HG03354 (cell line): ENCODE measurements around the gene SAMM50.

ENCODE experiments used
- ATAC-seq: cut with Tn5 transposase; IDR thresholded peaks from one replicate; pipeline ENCODE4 v1.9.1; 2021; ENCODE audit warnings: mild to moderate bottlenecking; ENCODE audit not compliant: unreplicated experiment, poor library complexity, severe bottlenecking

Gene SAMM50

DNA sequence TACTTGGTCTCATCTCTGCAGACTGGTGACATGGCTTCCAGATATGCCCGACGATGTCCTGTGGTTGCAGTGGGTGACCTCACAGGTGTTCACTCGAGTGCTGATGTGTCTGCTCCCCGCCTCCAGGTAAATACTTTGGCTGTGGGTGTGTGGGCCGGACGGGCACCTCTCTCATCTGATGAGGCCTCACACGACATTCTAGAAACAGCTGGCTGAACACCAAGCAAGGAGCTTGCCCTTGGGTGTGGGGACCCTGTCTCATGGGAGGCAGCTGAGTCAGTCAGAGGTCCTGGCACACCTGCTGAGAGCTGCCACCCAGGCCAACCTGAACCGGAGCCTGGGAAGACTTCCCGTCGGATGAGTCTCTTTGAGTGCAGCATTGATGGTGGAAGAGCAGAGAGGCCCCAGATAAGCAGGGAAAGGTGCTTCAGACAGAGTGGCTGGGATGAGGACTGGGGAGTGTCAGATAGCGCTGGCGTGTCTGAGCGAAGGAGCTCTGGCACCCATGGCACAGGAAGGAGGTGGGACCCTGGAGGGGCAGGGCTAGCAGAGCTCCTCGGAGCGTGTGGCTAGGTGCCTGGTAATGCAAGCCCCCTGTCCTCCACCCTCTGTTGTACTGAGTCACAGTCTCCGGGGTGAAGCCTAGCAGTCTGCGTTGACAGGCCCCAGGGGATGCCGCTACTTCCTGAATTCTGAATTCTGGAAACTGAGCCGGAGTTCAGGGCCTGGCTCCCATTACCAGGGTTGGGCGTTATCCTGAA, 10.4 kb upstream of the SAMM50 start:
- ATAC-seq: no peak

DNA sequence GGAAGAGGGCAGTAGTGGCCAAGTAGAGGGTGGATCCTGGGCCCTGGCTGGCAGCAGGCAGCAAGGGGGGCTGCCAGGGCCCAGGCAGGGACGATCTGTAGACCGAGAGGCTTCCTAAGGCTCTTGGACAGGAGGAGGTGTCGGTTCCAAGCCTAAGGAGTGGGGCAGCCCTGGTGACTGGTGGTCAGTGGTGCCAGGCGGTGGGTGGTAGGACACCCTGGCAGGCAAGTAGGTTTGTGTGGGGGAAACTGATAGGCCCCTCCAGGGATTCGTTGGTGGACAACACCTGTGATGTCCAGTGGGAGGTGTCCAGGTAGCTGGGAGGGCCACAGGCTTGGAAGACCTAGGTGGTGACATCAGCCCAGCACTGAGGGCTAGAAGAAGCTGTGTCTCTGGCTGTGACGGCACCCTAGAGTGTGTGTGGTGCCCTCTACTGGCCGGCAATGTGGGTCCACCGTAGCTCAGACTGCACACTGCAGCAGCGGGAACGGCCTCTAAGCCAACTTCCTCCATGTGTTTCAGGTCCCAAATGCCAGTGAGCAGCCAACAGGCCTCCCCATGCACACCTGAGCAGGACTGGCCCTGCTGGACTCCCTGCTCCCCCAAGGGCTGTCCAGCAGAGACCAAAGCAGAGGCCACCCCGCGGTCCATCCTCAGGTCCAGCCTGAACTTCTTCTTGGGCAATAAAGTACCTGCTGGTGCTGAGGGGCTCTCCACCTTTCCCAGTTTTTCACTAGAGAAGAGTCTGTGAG, 9.4 kb upstream of the SAMM50 start:
- no peak for ATAC-seq

DNA sequence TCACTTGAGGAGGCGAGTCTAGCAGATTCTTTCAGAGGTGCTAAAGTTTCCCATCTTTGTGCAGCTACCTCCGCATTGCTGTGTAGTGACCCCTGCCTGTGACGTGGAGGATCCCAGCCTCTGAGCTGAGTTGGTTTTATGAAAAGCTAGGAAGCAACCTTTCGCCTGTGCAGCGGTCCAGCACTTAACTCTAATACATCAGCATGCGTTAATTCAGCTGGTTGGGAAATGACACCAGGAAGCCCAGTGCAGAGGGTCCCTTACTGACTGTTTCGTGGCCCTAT, 8.9 kb upstream of the SAMM50 start:
- ATAC-seq: no peak

DNA sequence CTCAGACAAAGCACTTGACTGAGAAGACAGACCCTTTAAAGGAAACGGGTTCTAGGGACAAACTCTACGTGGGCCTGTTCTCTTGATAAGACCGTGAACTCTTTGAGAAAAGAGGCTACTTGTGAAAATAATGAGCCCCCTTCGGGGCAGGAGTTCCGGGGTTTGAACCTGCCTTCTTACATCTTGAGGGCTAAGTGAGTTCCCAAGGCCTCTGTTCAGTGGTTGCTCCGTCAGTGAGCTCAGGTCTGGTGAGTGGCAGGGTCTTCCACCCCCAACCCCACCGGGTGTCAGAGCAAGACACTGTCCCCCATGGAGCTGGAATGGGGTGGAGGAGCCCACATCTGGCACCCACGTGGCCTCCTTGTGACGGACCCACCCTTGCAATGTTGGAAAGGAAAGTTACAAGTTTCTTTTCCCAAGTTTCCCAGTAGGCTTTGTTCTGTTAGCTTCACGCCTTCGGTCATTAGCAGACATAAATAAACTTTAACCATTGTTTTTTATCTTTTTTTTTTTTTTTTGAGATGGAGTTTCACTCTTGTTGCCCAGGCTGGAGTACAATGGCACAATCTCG, 6.3 kb upstream of the SAMM50 start:
- no peak for ATAC-seq

DNA sequence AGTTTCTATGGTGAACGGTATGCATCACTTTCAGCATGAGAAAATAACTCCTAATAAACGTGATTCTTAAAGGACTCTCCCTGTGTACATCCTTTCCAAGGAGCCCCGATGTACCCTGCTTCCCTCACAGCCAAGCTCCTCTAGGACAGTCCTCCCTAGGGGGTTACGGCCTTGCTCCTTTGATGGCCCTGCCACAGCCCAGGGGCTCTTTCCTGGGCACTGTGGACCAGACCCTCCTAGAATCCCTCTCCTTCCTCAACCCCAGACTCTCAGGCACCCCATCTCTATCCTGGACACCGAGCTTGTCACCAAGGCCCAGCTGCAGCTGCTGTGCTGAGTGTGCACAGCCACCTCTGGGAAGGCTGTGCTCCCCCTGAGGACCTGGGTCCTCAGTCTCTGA, 3.9 kb upstream of the SAMM50 start:
- no peak for ATAC-seq

DNA sequence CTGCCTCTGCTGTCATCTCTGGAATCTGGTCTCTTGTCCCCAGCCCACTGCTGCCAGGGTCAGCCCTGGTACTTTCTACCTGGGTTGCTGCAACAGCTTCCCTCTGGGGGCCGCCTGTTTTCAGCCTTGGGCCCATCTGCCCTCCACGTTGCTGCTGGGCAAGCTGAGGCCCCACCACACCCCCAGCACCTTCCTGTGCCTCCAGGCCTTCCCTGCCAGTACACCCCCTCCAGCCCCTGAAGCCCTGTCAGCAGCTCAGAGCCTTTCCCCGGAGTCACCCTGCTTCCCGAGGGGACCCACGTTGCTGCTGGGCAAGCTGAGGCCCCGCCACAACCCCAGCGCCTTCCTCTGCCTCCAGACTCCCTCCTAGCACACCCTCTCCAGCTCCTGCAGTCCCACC, 3.3 kb upstream of the SAMM50 start:
- no peak for ATAC-seq

DNA sequence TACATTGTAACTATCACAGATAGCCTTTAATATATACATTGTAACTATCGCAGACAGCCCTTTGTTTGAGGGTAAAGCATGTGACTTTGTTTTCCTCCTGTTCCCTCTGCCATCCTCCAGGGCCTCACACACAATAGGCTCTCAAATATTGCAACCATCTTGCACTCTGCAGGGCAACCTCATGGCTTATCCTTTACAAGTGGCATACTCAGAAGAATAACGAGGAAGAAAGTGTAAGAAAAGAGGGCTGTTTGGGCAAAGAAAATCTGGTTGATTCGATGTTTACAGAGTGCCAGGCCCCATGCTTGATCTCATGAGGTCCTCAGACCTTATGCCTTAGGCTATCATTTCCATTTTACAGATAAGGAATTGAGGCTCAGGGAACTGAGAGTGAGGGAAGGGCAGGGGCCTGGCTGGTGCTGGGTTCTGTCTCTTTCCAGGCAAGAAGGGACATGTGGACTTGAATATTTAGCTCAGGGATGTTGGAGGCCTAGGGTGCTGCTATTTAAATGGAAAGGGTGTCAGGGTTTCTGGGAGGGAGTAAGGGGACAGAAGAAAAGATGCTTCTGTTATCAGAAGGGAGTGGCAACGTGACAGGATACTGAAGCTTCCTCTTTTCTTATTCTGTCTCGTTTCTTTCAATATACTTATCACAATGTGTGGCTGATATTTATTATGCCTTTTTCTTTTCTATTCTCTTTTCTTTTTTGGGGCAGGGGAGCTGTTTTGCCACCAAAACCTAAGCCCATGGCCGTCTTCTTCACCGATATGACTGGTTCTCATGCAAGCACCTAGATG, 1.1 kb upstream of the SAMM50 start:
- no peak for ATAC-seq

DNA sequence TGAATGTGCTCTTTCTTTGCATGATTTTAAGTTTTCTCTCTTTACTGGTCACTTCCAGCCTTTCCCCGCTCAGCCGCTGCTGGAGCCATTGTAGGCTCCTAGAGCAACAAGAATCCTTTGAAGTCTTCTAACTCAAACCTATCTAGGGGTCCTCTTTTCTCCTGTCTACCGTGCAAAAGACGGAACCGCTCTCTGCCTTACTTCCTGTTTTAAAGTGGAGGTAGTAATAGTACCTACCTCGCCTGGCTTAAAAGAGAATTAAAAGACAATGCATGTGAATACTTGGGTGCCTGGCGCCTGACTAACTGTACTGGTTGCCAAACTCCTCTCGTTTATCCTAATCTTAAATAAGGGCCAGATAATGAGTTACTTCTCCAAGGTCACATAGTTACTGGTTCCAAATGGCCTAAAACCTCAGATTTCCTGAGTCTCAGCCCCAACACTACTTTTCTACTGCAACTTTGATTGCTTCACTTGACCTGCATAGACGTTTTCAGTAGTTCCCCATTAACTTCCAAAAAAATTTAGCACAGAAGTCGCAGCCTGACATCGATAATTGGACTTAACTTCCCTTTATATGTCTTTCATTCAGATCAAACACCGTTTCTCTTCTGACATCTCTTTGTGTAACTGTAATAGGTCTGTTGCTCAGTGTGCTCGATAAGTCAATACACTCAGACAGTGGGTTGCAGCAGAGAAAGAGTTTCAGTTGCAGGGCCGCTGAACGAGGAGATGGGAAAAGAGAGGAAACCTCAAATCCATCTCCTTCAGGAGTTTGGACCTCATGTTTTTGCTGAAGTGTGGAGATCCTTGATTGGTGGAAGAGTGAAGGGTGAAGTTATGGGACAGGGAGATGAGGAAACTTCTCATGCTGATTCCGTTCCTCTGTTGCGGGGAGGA, 891 bp downstream of the SAMM50 start:
- peak; percentile 24 for ATAC-seq

DNA sequence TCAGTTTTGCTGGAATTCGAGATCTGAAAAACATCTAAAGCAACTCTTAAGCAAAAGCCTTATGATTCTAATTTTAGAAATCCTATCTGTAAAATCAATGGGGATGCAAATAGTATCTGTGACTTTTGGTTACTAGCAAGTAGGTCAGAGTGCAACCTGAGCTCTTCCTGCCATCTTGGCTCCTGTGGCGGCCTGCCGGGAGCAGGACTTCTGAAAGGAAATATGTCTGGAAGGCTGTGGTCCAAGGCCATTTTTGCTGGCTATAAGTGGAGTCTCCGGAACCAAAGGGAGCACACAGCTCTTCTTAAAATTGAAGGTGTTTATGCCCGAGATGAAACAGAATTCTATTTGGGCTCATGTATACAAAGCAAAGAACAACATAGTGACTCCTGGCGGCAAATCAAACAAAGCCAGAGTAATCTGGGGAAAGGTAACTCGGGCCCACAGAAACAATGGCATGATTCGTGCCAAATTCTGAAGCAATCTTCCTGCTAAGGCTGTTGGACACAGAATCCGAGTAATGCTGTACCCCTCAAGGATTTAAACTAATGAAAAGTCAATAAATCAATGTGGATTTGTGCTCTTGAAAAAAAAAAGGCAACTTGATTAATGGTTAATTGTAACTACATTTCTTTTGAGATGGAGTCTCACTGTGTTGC, 1.7 kb downstream of the SAMM50 start:
- ATAC-seq: no peak

DNA sequence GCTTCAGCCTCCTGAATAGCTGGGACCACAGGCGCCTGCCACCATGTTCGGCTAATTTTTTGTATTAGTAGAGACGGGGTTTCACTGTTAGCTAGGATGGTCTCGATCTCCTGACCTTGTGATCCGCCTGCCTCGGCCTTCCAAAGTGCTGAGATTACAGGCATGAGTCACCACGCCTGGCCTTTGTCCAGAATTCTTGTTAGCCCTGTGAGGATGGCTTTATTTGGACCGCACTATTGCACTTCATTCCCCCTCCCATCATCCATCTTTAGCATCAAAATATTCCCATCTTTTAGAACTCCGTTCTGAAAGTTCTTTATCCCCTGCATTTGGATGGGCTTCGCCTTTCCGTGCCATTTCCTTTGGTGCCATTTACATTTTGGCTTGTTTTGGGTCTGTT, 2.6 kb downstream of the SAMM50 start:
- no peak for ATAC-seq

DNA sequence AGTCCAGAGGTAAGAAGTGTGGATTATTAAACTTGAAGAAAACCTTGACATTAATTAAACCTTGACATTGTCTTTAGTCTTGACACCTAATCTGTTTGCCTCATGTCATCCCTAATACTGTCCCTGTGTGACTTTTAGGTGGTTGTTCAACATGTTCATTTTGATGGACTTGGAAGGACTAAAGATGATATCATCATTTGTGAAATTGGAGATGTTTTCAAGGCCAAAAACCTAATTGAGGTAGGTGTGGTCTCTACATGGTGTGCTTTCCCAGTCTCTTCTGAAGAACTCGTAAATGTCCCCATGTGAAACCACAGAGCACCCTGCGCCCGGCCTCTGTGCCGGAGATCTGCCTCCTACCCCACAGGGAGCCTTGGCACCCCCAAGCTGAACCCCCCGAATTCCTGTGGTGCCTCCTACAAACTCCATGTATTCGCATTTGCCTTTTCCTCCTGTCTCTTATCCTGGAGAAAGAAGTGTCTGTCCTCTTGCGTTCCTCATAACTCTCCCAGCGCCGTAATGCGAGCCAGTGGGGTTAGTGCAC, 9.1 kb downstream of the SAMM50 start:
- no peak for ATAC-seq

DNA sequence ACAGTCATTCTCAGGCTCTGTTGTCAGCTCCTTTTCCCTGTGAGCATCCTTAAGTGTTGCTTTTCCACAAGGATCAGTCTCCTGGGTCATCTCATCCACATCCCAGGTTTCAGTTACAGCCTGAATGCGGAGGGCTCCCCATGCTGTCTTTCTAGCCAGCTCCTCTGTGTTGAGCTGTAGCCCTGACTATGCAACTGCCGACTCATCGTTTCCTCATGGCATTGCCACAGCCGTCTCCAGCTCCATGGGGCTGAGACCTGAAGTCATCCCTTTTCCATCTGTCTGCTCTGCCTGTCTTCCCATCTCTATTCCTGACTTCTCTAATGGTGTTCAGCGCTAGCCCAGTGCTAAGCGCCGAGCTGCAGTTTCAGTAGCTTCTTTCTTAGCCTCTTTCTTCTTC, 11.8 kb downstream of the SAMM50 start:
- ATAC-seq: no peak

DNA sequence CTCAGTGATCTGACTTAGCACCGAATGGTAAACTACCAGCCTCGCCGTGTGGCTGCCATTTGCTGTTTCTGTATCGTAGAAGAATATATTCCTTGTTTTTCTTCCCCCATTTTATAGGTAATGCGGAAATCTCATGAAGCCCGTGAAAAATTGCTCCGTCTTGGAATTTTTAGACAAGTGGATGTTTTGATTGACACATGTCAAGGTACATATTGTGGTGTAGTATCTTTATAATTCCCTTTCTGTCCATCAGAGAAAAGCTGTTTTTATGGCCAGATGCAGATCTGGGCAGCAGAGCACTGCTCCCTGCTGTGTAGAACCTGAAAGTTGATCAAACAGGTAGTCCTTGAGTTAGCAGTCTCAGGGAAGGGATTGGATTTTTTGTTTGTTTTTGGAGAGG, 13.4 kb downstream of the SAMM50 start:
- ATAC-seq: no peak

DNA sequence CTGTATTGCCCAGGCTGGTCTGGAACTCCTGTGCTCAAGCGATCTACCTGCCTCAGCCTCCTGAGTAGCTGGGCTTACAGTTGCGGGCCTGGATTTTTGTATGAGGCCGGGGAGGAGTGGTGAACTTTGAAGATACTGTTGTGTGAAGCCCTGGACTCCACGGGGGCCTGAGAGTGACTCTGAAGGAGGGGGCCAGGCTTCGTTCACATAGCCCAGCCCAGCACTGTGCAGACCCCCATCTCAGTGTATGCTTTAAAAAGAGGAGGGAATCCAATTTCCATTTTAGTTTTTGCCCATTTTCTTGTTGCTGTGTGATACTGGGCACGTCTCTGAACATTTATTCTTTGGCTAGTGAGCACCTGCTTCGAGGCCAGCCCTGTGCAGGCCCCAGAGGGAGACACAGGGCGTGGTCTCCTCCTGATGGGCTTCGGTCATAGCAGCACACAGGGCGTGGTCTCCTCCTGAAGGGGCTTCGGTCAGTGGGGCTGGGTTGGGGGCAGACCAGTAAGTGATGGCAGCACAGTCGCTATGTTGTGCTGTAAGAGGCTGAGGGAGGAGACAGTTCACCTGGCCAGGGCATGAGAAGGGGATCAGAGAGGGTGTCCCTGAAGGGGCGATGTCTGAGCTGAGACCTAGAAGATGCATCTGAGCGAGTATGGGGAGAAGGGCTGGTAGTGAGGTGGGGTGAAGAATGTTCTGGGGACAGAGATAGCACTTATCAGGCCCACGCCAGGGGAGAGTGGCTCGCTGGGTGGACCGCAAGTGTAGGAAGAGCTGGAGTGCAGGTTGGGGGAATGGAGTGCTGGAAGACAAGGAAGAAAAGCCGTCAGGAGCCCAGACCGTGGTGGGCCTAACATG, 14.0 kb downstream of the SAMM50 start:
- ATAC-seq: no peak

DNA sequence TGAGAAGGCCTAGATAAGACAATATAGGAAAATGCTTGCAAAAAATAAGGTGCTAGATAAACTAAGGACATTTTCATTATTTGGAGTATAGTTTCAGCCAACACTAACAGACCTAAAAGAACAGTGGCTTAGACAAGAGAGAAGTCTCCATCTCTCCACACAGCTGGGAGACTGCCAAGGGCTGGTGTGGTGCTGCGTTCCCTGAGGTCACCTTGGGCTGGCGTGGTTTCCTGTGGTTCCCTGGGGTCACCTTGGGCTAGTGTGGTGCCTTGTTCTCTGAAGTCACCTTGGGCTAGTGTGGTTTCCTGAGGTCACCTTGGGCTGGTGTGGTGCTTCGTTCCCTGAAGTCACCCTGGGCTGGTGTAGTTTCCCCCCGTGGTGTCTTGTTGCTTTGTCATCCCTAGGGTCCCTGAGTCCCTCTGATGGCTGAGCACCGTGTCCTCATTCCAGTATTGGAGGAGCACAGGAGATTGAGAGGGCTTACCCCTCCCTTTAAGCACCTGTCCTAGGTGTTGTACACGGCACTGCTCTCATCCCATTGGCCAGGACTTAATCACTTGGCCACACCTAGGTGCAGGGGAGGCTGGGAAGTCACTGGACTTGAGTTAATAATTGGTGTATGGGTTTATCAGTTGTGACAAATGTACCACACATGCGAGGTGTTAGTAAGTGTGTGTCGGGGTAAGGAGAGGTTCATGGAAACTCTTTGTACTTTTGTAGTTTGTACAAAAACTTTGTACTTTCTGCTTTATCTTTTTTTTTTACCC, 14.9 kb downstream of the SAMM50 start:
- ATAC-seq: no peak

DNA sequence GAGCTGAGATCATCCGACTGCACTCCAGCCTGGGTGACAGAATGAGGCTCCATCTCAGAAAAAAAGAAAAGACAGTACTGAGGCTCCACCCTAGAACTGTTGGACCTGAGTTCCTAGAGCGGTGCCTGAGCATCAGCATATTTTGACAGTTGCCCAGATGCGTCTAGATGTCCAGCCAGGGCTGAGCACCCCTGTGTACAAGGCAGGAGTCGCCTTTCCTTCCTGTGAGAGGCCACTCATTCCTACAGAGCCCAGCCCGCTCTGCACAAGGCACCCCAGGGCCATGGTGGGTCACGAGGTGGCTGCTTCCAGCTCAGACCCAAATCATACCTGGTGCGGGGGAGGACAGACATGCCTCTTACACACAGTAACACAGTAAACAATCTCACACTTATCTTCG, 15.9 kb downstream of the SAMM50 start:
- no peak for ATAC-seq

DNA sequence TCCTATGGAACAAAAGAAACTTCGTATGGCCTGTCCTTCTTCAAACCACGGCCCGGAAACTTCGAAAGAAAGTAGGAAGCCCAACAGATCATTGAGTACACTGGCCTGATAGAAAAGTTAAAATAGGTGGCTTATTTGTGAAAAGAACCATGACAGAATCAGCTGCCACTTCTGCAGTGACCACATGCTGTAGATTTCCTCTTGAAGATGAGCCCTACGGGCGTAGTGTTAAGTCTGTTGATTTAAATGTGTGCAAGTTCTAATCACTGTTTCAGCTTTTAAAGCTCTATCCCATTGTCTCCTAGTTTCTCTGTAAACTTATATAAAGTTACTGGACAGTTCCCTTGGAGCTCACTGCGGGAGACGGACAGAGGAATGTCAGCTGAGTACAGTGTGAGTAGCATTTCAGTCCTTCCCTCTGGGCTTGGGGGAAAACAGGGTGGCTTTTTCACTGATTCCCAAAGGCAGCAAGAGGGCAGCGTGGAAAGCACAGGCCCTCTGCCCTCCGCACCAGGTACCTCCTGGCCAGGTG, 17.8 kb downstream of the SAMM50 start:
- ATAC-seq: no peak
